ENCODE measurements around the gene PRSS1.
A peak's percentile ranks its signal among the peaks of the same experiment; 100 is the strongest.

Gene PRSS1

GRCh38 chr7:142720986-142721385 lies 28.3 kb upstream of the PRSS1 start:
- Histone ChIP-seq H3K79me2 (ENCODE audit: low read length) (no peaks in the 10 kb centered on the region), H3K9me2 (replicated peaks; ENCODE audit: insufficient read depth, low read length) (no peaks in the 10 kb centered on the region), H3K27ac (ENCODE audit: low read length) (no peak overlapping the region), H4K20me1 (ENCODE audit: insufficient read depth, low read length) (no peaks in the 10 kb centered on the region), H3F3A (ENCODE audit: insufficient read depth, low read length) (no peaks in the 10 kb centered on the region), H3K4me2 (ENCODE audit: low read depth, low read length) (no peak overlapping the region), H3K9me3 (replicated peaks; ENCODE audit: insufficient read depth, low read length) (no peaks in the 10 kb centered on the region), H3K4me1 (ENCODE audit: low read length) (no peaks in the 10 kb centered on the region), H3K4me3 (ENCODE audit: low read length) (no peak overlapping the region), H3K36me3 (replicated peaks; ENCODE audit: insufficient read depth, low read length) (no peaks in the 10 kb centered on the region), H3K27me3 (replicated peaks; ENCODE audit: insufficient read depth, low read length) (no peaks in the 10 kb centered on the region), H3K9ac (ENCODE audit: low read length) (no peak overlapping the region), H2AFZ (ENCODE audit: low read length) (no peak overlapping the region)
- TF ChIP-seq EZH2 (optimal IDR thresholded peaks at IDR 0.05; ENCODE audit: low read depth, low read length) (no peak), EZH2phosphoT487 (IDR thresholded peaks at IDR 0.05; ENCODE audit: low read length) (no peak)
- TF ChIP-seq, protein P1, sequence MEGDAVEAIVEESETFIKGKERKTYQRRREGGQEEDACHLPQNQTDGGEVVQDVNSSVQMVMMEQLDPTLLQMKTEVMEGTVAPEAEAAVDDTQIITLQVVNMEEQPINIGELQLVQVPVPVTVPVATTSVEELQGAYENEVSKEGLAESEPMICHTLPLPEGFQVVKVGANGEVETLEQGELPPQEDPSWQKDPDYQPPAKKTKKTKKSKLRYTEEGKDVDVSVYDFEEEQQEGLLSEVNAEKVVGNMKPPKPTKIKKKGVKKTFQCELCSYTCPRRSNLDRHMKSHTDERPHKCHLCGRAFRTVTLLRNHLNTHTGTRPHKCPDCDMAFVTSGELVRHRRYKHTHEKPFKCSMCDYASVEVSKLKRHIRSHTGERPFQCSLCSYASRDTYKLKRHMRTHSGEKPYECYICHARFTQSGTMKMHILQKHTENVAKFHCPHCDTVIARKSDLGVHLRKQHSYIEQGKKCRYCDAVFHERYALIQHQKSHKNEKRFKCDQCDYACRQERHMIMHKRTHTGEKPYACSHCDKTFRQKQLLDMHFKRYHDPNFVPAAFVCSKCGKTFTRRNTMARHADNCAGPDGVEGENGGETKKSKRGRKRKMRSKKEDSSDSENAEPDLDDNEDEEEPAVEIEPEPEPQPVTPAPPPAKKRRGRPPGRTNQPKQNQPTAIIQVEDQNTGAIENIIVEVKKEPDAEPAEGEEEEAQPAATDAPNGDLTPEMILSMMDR (IDR thresholded peaks at IDR 0.05; ENCODE audit: low read length), result no peak
- DNase-seq, result no peak

GRCh38 chr7:142722248-142722794 lies 27.0 kb upstream of the PRSS1 start:
- no peaks in the 10 kb centered on the region for H3K27me3 ChIP-seq (replicated peaks; ENCODE audit: insufficient read depth, low read length)

DNA sequence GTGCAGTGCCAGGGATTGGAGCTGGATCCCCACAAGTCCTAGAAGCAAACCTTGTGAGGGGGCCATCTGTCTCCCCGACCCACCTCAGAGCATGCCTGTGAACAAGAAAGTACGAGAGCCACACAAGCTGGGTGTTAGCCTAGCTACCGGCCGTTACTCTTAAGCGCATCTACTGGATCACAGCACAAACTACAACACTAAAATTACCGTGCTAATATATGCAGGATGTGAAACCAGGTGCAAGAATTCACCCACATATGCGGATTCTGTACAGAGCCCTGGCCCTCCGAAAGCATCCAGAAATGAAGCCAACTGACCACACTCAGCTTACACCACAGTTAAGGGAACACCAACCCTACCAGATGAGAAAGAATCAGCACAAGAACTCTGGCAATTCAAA lies 16.0 kb upstream of the PRSS1 start:
- Histone ChIP-seq H3K4me1 (ENCODE audit: low read length) (peaks cover 16% of the 10 kb centered on the region), H3K9me3 (replicated peaks; ENCODE audit: insufficient read depth, low read length) (no peaks in the 10 kb centered on the region), H3K36me3 (replicated peaks; ENCODE audit: insufficient read depth, low read length) (no peaks in the 10 kb centered on the region; the same call in 1 of the 2 replicates), H3K4me2 (ENCODE audit: low read depth, low read length) (peak overlapping the region; percentile 90), H3K27ac (ENCODE audit: low read length) (peak overlapping the region; percentile 86; the same call in 1 of the 2 replicates), H3K27me3 (replicated peaks; ENCODE audit: insufficient read depth, low read length) (no peaks in the 10 kb centered on the region), H3F3A (ENCODE audit: insufficient read depth, low read length) (peaks cover 16% of the 10 kb centered on the region), H4K20me1 (ENCODE audit: insufficient read depth, low read length) (no peaks in the 10 kb centered on the region), H3K9ac (ENCODE audit: low read length) (peak overlapping the region; percentile 67; the same call in 1 of the 2 replicates), H2AFZ (ENCODE audit: low read length) (peak overlapping the region; percentile 80), H3K4me3 (ENCODE audit: low read length) (peak overlapping the region; percentile 71), H3K9me2 (replicated peaks; ENCODE audit: insufficient read depth, low read length) (no peaks in the 10 kb centered on the region), H3K79me2 (ENCODE audit: low read length) (no peaks in the 10 kb centered on the region)
- TF ChIP-seq, protein P1 (IDR thresholded peaks at IDR 0.05; ENCODE audit: low read length), result peak; percentile 36
- TF ChIP-seq EZH2 (optimal IDR thresholded peaks at IDR 0.05; ENCODE audit: low read depth, low read length) (no peak), EZH2phosphoT487 (IDR thresholded peaks at IDR 0.05; ENCODE audit: low read length) (no peak)
- peak; percentile 98 for DNase-seq

More at GRCh38 chr7:142722248-142722794, 27.0 kb upstream of the PRSS1 start:
- no peak for TF ChIP-seq EZH2 (optimal IDR thresholded peaks at IDR 0.05; ENCODE audit: low read depth, low read length)
- TF ChIP-seq, protein P1 (IDR thresholded peaks at IDR 0.05; ENCODE audit: low read length), result no peak
- TF ChIP-seq EZH2phosphoT487 (IDR thresholded peaks at IDR 0.05; ENCODE audit: low read length), result no peak
- Histone ChIP-seq H3K9me2 (replicated peaks; ENCODE audit: insufficient read depth, low read length) (no peaks in the 10 kb centered on the region), H3K4me1 (ENCODE audit: low read length) (no peaks in the 10 kb centered on the region), H3K27ac (ENCODE audit: low read length) (no peak overlapping the region), H3K36me3 (replicated peaks; ENCODE audit: insufficient read depth, low read length) (no peaks in the 10 kb centered on the region), H3K9me3 (replicated peaks; ENCODE audit: insufficient read depth, low read length) (no peaks in the 10 kb centered on the region), H3F3A (ENCODE audit: insufficient read depth, low read length) (no peaks in the 10 kb centered on the region), H3K9ac (ENCODE audit: low read length) (peak overlapping the region; percentile 17; the same call in 1 of the 2 replicates), H4K20me1 (ENCODE audit: insufficient read depth, low read length) (no peaks in the 10 kb centered on the region), H3K79me2 (ENCODE audit: low read length) (no peaks in the 10 kb centered on the region), H2AFZ (ENCODE audit: low read length) (peak overlapping the region; percentile 63), H3K4me2 (ENCODE audit: low read depth, low read length) (peak overlapping the region; percentile 88), H3K4me3 (ENCODE audit: low read length) (peak overlapping the region; percentile 64)
- peak; percentile 26 for DNase-seq
